CD4-positive, alpha-beta T cell treated with Interleukin-12 subunit alpha and Interleukin-12 subunit beta, for 1 hour (primary cell): ENCODE results near the gene RAB3IL1.
"Not testable (repeated sequence)": the region's sequence is repeated elsewhere in the genome, so short reads cannot be mapped to it uniquely, and the experiment has no call there.

Experiments
- DNase-seq: peaks from one replicate; pipeline ENCODE4 v3.0.0-alpha.2; 2020

RAB3IL1 gene

DNA sequence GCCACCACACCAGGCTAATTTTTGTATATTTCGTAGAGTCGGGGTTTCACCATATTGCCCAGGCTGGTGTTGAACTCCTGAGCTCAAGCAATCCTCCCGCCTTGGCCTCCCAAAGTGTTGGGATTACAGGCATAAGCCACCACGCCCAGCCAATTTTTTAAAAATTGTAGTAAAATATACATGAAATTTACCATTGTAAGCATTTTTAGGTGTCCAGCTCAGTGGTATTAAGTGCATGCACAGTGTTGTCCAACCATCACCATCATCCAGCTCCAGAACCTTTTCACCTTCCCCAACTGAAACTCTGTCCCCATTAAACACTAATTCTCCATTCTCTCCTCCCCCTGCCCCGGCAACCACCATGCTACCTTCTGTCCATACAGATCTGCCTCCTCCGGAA is 34.5 kb downstream of the RAB3IL1 start:
- DNase-seq = no peak

DNA sequence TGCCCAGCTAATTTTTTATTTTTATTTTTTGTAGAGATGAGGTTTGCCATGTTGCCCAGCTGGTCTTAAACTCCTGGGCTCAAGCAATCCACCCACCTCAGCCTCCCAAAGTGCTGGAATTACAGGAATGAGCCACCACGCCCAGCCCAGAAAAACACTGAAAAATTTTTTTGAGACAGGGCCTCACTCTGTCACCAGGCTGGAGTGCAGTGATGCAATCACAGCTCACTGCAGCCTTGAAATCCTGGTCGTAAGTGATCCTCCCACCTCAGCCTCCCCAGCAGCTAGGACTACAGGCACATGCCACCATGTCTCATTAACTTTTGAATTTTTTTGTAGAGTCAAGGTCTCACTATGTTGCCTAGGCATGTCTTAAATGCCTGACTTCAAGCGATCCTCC is 35.1 kb downstream of the RAB3IL1 start:
- DNase-seq = not testable (repeated sequence)

DNA sequence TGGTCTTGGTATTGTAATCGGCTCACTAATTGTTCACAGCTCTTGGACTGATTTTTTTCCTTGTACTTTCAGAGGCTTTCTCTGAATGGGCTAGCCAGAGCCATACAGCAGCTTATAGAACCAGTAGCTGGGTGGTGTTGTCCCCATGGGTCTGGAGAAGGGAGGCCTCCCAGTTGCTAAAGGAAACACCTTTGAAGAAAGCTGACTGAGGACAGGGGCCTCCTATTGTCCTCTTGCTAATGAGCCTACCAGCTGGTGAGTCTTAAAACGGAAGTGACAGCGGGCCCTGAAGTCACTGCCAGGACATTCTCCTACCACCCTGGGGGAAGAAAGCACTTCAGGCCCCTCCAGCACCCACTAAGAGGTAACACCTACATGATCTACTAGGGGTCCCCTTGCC is 36.0 kb downstream of the RAB3IL1 start:
- no peak for DNase-seq

DNA sequence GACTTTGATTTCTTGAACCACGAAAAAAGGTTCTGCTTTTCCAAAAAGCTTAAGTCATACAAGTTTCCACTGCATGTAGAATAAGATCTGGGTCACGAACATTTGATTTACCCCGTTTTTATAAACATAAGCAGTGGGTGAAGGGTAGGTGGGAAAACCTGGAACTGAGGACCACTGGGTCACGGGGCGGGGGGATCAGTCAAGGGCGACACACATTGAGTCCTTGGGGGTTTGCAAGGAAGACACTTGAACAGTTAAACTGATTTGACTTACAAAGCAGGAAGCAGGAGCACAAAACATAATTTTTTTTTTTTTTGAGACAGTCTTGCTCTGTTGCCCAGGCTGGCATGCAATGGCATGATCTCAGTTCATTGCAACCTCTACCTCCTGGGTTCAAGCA is 36.9 kb downstream of the RAB3IL1 start:
- DNase-seq = no peak

DNA sequence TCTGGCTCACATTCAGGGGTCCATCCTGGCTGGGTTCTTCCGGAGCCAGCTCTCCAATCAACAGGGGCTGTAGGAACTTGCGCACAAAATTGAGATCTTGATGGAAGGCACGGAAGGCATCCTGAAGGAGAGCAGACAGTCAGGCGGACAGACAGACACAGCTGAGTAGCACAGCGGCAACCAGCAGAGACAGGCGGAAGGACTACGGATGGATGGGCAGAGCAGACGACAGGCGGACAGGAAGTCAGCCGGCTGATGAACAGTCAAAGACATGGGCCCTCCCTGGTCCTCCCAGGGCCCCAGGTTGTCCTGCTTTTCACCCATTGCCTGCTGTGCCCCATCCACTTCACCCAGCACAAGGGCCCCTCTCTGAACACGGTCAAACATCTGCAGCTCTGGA is 37.3 kb downstream of the RAB3IL1 start:
- no peak for DNase-seq

DNA sequence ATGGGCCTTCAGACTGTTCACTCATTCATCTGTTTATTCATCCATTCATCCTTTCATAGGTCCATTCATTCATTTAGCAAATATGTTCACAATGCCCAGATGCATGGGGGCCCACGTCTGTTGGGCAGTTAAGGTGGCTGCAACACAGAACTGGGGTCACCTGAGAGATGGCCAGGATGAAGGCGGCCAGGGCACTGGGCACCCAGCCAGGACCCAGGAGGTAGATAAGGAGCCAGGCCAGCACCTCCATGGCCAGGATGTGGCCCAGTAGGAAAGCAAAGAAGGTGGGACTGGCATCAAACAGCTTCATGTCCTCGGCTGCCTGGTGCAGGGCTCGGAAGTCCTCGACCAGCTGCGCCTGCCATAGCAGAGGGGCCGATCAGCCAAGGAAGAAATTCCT is 38.2 kb downstream of the RAB3IL1 start:
- DNase-seq = no peak

DNA sequence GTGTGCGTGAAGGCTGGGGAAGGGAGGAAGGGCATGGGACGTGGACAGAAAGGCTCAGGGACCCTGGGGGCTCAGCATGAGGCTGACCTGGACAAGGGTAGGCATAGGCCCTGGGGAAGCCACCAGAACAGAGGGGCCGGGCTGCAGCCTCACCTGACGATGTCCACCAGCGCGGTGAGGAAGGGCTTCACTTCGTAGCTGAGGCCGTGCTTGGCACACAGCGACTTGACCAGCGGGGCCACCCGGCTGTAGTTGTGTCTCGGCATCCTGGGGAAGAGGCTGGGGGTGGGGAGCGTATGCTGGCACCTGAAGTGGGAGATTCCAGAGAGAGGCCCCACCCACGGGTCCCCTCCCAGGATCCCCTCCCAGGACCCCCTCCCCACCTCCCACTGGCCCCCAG is 41.7 kb downstream of the RAB3IL1 start:
- no peak for DNase-seq

DNA sequence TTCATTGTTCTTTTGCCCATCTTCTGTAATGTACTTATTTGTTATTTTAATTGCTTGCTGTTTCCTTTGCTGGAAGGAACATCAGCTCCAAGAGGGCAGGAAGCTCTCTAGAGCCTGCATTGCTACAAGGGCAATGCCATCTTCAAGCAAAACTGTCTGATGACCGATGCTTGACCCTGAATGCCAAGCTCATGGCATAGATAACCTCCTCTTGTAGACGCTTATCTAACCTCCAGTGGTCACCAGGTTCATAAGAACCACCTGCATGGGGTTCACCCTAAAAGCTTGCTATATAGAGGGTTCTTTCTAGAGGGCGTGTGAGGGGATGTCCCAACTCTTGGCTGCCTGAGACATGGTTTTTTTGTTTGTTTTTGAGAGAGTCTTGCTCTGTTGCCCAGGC is 42.5 kb downstream of the RAB3IL1 start:
- no peak for DNase-seq

DNA sequence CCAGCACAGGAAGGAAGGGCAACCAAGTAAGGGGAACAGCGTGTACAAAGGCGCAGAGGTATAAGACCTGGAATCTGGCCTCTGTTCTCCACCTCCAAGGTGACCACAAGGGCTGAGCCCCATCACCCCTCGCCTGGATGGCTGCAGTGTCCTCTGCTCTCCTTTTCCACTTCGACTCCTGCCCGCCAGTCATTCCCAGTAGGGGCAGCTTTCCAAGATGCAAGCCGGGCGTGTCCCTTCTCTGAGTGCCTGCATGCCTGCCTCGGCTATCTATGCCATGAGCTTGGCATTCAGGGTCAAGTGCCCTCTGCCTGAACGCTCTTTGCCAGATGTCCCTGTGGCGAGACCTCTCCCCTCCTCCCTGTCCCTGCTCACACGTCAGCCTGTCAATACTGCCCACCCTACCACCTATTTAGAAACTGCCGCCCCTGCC is 43.0 kb downstream of the RAB3IL1 start:
- no peak for DNase-seq

DNA sequence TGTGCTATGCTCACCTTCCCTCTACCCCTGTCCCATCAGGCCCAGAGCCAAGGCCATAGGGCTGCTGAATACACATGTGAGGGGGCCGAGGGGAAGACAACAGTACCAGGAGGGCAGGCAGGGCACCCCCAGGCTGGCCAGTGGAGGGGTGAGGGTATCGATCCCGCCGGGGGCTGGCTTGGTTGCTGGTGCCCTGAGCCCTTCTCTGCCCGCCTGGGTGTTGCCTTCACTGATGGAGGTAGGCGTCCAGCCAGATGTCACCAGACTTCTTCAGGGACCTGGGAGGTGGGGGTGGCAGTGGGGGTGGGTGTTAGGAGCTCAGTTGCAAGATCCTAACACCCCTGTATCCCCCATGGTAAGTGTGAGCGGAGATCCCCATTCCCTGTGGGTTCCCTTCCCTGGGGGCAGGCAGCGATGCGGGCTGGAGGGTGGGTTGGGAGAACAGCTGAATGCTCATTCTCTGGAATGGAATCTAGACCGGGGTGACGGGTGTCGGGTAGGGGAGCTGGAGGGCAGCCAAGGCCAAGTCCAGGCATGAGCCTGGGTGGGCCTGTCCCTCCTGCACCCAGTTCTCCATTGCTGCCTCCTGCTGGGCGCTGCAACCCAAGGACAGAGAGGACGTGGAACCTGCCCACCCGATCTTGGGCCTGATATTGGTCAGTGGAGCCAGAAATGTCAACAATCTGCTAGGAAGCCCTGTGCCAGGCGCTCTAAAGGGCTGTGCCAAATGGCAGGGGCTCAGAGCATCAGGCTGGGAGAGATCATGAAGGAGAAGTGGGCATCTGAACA is 43.6 kb downstream of the RAB3IL1 start:
- no peak for DNase-seq

DNA sequence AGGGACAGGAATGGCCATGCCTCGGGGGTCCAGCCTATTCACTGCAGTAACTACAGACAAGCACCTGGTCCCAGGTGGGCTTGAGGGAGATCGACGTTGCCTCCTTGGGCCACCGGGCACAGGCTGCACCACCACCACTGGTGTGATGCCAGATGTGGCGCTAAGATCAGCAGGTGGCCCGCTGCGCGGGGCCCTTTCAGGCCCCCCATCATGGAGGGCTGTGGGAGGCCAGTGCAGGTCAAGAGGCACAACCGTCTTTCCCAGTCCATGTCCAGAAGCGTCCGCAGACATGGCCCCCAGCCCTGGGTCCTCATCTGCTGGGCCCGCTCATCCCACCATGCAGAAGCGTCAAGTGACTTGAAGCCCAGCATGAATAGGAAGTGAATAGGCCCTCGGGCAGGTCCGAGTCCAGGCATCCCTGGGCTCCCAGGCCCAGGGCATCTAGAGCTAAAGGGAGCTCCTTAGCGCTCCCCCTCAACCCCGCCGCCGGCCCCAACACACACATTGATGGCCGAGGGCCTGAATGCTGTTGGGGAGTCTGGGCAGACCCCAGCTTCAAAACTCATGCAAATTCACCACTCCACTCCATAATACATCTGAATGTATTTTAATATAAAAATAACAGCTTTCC is 44.3 kb downstream of the RAB3IL1 start:
- DNase-seq = no peak

DNA sequence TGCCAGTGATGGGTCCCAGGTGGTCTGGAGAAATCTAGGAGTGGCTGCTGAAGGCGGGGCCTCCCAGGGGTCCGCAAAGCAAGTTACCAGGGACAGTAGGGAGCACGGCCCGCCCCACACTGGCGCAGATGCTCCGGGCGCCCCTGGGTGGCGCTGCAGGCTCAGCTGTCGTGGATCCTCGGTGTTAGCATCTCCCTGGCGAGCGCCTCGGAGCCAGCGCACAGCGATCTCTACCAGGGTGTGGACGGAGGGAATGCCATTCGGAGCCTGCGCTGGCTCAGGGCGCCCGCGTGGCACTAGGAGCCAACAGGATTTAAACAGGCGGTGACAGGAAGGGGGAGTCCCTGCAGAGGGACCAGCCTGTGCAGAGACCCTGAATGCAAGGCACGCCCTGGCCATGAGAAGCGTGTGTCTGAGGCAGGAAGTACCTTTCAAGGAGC is 46.2 kb downstream of the RAB3IL1 start:
- DNase-seq = peak; percentile 57

DNA sequence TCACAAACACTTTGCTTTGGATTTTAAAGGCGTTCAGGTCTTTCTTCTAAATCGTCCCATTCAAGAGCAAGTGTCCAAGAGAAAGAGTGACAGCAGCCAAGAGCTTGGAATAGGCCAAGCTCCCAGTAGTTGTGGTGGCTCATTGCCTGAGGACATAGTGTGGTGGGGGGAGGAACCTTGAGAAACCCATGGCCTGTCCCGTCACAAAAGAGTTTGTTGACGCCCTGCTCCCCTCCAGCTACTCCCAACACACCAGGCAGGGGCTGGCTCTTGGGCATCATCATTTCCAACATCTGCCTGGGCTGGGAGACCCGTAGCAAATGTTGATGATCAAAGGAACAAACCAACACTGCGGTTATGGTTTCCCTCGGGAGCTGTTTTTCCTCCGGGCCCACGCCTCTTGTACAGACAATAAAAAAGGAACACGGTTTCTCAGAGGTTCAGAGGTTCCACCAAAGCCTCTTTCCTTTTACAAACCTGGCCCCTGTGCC is 46.8 kb downstream of the RAB3IL1 start:
- no peak for DNase-seq

DNA sequence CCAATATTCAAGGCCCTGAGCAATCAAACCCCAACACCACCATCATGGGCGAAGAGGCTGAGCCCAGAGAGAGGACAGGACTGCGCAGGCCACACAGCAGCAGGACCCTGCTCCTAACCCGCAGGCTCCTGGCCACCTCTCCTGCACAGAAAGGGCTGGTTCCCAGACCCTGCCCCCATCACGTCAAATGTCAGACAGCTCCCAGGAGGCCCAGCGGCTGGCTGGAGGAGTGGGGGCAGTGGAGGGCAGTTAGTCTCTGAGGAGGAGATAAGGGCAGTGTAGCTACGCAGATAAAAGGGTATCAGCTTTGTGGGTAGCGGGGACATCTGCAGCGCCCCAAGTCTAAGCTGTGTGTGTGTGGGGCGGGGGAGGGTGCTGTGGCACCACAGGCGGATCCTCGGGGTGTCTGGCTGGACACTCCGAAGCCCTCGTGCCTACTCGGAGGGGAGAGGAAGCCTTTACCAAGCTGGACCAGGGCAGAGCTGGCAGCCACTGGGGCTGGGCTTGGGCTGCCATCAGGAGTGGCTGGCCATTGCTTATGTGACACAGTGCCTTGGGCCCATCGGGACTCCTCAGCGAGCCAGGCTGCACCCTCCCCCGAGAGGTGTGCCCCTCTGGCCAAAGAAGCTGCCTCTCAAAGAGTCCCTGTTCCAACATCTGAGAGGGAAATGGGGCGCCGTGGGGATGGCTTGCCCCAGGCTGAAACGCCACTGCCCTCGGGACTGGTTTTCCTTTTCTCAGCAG is 47.5 kb downstream of the RAB3IL1 start:
- no peak for DNase-seq

DNA sequence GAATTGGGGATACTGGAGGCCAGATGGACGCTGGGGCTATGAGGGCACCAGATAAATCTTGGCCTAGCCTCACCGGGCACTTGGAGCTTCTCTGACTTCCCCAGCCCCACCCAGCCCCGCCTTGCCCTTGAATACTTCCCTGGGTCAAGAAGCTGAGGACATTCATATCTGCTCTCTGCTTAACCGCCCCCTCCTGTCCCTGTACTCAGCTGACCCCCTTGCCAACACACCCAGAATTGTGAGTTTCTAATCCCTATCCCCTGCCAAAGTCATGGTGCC is 48.0 kb downstream of the RAB3IL1 start:
- DNase-seq = no peak

DNA sequence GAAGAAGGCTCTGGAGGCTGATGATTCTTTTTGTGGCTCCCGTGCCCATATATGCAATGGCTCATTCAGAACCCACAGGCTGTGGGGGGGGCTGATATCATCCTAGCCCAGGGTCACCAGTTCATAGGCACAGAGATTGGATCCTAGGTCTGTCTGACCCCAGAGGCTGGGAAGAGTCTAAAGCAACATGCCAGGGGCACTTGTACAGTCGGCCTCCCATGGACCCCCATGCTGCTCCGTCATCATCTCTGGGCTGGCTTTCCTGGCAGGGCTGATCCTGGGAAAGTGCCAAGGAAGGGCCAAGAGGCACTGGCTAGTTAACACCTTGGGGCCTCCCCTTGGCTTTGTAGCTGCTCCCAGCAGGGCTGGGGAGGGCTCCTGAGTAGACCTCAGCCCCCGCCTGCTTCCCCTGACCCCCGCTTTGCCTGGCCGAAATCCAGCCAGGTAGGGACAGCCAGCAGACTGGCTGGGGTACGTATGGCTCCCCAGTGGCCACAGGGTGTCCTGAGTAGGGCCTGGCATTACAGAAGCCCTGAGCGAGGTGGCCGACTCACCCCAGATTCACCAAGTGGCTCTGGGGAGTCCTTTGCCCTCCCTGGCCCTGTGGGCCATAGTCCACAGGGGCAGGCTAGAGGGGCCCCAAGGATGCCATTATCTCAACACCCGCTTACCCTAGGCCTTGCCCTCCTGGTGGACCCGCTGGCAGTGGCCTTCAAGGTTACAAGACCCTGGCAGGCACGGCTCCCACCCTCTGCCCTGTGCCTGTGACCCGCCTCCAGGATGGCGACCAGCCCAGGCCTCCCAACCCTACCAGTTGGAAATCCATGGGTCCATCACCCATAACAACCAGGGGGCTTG is 48.6 kb downstream of the RAB3IL1 start:
- DNase-seq = no peak

DNA sequence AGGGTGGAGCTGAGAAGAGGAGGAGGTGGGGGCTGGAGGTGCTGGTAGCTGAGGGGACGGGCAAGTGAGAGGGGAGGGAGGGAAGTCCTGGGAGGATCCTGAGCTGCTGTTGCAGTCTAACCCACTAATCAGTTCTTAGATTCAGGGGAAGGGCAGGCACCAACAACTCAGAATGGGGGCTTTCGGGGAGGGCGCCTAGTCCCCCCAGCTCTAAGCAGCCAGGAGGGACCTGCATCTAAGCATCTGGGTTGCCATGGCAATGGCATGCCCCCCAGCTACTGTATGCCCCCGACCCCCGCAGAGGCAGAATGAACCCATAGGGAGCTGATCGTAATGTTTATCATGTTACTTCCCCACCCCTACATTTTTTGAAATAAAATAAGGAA is 50.4 kb downstream of the RAB3IL1 start:
- DNase-seq = no peak

DNA sequence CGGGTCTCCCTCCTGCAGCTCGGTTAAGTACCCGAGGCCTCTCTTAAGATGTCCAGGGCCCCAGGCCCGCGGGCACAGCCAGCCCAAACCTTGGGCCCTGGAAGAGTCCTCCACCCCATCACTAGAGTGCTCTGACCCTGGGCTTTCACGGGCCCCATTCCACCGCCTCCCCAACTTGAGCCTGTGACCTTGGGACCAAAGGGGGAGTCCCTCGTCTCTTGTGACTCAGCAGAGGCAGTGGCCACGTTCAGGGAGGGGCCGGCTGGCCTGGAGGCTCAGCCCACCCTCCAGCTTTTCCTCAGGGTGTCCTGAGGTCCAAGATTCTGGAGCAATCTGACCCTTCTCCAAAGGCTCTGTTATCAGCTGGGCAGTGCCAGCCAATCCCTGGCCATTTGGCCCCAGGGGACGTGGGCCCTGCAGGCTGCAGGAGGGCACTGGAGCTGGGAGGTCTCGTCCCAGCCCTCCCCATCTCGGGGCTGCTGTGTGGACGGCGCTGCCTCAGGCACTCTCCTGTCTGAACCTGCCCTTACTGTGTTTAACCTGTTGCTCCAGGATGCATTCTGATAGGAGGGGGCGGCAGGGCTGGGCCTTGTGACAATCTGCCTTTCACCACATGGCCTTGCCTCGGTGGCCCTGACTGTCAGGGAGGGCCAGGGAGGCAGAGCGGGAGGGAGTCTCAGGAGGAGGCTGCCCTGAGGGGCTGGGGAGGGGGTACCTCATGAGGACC is 51.0 kb downstream of the RAB3IL1 start:
- DNase-seq = no peak

DNA sequence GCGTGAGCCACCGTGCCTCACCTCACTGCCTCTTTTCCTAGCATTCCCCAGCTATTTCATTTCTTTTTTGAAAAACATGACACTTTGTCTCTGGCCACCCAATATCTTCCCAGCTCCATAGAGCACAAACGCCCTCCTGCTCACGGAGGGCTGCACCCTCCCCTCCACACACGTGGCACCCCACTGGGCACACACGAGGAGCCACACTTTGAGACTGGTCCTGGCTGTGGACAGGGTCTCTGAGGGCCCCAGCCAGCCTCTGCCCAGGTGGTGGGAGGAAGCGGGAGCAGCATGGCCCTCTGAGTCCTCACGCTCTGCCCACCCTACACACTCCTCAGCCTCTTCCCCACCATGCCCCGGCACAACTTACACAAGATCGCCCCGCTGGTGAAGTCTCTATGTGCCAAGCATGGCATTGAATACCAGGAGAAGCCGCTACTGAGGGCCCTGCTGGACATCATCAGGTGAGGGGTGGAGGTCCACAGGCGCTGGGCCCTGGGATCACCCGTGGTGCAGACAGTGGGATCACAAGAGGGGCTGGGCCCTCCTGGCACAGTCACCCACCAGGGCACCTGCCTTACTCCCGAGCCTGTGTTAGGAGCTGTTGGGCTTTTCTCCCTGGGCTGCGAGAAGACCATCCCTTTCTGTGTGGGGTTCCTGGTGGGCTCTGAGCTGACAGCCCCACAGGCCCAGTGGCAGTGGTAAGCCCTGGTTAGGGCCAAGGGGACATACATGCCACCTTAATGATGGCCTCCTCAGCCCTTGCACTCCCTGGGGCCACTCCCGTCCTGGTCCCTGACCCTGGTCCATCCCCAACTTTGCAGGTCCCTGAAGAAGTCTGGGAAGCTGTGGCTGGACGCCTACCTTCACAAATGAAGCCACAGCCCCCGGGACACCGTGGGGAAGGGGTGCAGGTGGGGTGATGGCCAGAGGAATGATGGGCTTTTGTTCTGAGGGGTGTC is 52.3 kb downstream of the RAB3IL1 start:
- DNase-seq = no peak

DNA sequence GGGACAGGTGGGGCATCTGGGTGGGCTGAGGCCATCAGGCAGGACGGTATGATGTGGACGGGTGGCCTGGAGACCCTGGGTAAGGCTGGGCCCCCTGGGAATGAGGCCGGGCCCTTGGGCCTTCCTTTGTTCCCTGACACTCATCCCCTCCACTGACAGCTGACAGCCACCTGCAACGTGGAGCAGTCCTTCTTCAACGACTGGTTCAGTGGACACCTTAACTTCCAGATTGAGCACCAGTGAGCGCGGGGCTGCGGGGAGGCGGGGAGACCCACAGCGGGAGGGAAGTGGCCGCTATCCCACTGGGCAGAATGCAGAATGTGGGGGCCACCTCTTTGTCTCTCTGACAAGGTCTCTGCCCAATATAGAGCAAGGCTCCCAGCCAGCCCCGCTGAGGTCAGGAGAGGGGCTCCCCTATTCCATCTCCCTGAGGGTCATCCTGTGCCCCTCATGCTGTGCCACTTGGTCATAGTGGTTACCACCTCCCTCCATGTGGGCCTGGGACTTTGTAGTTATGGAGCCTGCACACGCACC is 53.8 kb downstream of the RAB3IL1 start:
- no peak for DNase-seq
